ENCODE measurements around the gene SCN9A. TPM values are rescaled to one million over a fixed set of nuclear protein-coding genes. Genes with fewer than 3 reads are reported as not detected.

Gene SCN9A
- polyA plus RNA-seq, 1 donor from 2014 or later, result not detected

DNA sequence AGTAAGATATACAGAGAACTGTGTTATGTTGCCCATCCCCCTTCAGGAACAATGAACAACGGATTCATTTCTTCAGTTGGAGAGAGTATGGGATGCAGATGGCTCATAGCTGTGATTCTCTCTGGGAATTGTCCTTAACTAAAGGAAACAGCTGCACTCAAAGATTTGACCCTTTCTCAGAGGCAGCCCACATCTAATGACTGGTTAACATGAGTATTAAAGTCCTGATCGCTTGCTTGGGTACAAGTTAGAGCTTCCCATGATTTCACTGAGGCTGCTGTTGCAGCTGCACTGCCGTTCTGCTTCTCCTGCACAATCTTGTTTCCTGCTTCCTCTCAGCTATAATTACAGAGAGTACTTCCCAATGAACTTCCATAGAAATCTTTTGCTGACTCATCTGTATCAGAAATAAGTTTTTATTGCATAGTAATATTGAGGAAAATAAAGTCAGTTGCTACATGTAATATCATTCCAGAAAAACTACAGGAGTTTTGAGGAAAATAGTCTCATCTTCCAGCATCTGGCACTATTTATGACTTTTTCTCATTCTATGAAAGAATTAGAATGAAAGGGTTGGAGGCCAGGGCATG lies 12.8 kb upstream of the SCN9A start:
- no peaks in the 10 kb centered on the region for H3K36me3 Mint-ChIP-seq
- H3K4me3 Mint-ChIP-seq, result no peak overlapping the region
- H3K27me3 Mint-ChIP-seq, result no peaks in the 10 kb centered on the region

DNA sequence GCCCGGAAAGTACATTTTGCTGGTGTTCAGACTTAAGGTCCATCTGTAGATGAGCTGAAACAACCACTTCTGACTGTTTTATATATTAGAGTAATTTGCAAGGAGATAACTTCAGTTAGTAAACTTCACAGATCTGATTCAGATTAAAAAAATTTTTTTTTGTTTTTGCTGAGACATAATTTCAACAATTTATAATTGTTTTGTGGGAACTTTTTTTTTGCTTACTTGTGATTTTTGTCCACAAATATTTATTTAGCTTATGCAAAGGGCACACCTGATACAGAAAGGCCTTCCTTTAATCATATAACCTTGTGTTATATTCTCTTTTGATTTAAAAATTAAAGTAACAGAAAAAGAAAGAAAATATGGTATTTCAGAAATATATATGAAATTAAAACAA lies 9.6 kb upstream of the SCN9A start:
- Mint-ChIP-seq H3K36me3 (no peaks in the 10 kb centered on the region), H3K27me3 (no peaks in the 10 kb centered on the region), H3K4me1 (no peaks in the 10 kb centered on the region), H3K9me3 (peaks cover 0 to 3% (median 0%) of the 10 kb centered on the region in 3 donors), H3K27ac (no peak overlapping the region), H3K4me3 (no peak overlapping the region)

More for the DNA sequence above, 12.8 kb upstream of the SCN9A start:
- no peak overlapping the region for H3K27ac Mint-ChIP-seq
- H3K4me1 Mint-ChIP-seq, result no peaks in the 10 kb centered on the region
- peaks cover 0 to 3% (median 0%) of the 10 kb centered on the region in 3 donors for H3K9me3 Mint-ChIP-seq

DNA sequence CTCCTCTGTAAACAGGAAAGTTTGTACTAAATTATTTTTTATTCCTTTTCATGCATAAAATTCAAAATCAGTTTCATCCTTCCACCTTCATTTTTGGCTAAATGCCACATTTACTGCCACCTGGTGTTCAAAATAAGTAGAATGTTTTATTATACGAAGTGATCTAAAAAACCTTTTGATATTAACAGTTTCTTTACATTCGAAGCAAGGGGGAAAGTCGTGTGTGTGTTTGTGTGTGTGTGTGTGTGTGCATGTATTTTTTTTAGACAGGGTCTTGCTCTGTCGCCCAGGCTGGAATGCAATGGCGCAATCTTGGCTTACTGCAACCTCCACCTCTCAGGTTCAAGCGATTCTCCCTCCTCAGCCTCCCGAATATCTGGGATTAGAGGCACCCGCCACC lies 9.0 kb upstream of the SCN9A start:
- Mint-ChIP-seq H3K9me3 (peaks cover 0 to 3% (median 0%) of the 10 kb centered on the region in 3 donors), H3K27me3 (no peaks in the 10 kb centered on the region)

DNA sequence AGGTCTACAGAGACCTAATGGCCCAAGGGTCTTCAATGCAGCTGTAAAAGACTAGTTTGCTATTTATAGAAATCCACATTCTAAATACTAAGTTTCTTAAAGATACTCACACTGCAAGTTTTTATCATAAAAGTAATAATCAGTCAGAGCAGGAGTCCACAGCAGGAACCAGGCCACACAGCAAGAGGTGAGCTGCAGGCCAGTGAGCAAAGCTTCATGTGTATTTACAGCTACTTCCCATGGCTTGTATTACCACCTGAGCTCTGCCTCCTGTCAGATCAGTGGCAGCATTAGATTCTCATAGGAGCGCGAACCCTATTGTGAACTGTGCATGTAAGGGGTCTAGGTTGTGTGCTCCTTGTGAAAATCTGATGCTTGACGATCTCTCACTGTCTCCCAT lies 6.7 kb upstream of the SCN9A start:
- Mint-ChIP-seq H3K27ac (peak overlapping the region in 1 of 3 donors; percentile 38), H3K9me3 (peaks cover 0 to 1% (median 0%) of the 10 kb centered on the region in 3 donors), H3K36me3 (no peaks in the 10 kb centered on the region), H3K4me3 (no peak overlapping the region), H3K27me3 (no peaks in the 10 kb centered on the region), H3K4me1 (no peaks in the 10 kb centered on the region)

More for the DNA sequence above, 9.0 kb upstream of the SCN9A start:
- H3K4me1 Mint-ChIP-seq, result no peaks in the 10 kb centered on the region
- H3K27ac Mint-ChIP-seq, result no peak overlapping the region
- H3K4me3 Mint-ChIP-seq, result no peak overlapping the region
- H3K36me3 Mint-ChIP-seq, result no peaks in the 10 kb centered on the region

DNA sequence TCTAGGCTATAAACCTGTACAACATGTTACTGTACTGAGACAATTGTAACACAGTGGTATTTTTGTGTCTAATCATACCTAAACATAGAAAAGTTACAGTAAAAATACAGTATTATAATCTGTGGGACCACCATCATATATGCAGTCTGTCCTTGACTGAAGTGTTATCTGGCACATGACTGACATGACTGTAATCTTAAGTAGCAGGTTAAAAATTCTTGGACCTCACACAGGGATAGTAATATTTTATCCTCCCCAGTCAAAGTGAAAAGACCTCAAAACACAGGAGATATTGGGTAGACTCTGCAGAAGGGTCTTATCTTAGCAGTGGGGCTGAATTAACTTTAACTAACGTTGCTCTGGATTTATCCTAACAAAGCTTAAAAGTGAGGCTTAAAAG lies 4.9 kb upstream of the SCN9A start:
- Mint-ChIP-seq H3K27ac (no peak overlapping the region), H3K36me3 (no peaks in the 10 kb centered on the region), H3K9me3 (no peaks in the 10 kb centered on the region), H3K4me1 (no peaks in the 10 kb centered on the region), H3K27me3 (peaks cover 4% of the 10 kb centered on the region), H3K4me3 (no peak overlapping the region)

DNA sequence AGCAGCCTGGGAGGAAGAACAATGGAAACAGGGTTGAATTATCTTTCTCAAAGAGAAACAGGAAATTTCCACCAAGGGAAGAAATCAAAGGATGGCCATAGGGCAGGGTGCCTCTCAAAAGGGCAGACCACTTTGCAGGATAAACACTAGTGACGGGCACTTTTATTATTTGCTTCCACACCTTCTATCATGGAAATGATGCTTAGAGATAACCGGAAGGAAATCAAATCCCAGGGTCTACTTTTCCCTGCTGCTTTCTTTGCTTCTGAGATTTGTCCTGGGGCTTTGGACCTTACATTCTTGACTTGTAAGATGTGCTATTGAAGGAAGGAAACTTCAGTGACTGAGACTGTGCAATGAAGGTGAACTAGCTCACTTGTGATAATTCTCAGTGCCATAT lies 1.1 kb upstream of the SCN9A start:
- Mint-ChIP-seq H3K36me3 (no peaks in the 10 kb centered on the region), H3K27me3 (peaks cover 14% of the 10 kb centered on the region), H3K4me3 (no peak overlapping the region), H3K9me3 (no peaks in the 10 kb centered on the region), H3K27ac (no peak overlapping the region), H3K4me1 (peaks cover 5 to 6% (median 6%) of the 10 kb centered on the region in 3 donors)

DNA sequence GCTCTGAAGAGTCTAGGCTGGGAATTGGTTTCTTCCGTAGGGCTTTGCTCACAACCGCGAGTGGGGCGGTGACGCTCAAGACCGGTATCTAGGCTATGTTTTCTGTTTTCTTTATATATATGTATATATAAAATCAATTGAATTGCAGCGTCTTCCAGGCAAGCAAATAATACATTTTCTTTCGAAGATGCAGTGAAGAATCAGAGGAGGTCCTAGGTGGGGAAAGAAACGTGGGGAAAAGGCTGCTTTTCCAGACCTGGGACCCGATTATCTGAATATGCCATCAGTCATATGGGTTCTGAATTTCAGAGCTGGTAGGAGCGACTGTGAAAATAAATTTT lies 714 bp upstream of the SCN9A start:
- Mint-ChIP-seq H3K27me3 (peaks cover 14% of the 10 kb centered on the region), H3K4me1 (peaks cover 5 to 6% (median 6%) of the 10 kb centered on the region in 3 donors), H3K4me3 (peak overlapping the region in 1 of 4 donors; percentile 81), H3K36me3 (no peaks in the 10 kb centered on the region), H3K27ac (no peak overlapping the region), H3K9me3 (no peaks in the 10 kb centered on the region)

DNA sequence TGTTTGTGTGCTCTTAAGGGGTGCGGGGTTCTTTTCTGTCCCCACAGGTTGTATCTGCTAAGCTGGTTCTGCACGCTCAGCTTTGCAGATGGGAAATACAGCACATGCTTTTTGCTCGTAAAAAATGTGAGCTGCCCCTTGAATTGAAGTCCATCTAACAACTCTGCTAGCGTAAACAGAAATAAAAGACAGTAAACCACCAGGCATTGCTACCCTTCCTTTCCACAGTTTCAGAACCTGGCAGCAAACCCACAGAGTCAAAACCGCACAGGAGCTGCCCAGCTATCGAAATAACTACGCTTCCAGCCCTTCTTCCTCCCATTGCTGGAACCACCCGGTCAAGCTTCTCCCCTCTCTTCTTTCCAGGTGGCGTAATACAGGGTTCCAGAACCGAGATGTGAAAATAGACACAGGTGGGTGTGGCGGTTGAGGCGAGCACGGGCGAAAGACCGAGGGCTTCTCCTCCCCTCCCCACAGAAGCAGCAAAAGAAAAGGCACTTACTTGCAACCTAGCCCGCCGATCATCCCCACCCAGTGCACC lies 479 bp downstream of the SCN9A start:
- Mint-ChIP-seq H3K27ac (no peak overlapping the region), H3K27me3 (peaks cover 14% of the 10 kb centered on the region), H3K9me3 (no peaks in the 10 kb centered on the region), H3K36me3 (no peaks in the 10 kb centered on the region), H3K4me1 (peaks cover 5 to 6% (median 6%) of the 10 kb centered on the region in 3 donors), H3K4me3 (peak overlapping the region in 3 of 4 donors; percentile 59 to 71 (median 67))

DNA sequence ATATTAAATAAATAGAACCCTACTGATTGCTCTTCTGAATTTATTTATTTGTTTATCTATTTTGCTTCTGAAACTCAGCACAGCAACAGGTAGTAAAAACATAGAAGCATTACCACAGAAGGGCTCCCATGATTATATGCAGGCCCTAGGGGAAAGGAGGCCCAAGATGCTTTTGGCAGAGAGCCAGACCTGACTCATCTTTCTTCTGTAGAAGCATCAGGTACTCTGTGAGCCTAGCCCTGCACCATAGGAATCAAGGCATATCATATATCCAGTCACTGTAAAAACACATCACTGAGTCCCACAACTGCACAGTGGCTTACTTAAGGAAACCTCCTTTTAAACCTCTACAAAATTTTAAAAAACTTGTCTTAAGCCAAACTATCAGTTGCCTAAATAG lies 1.8 kb downstream of the SCN9A start:
- Mint-ChIP-seq H3K4me1 (peaks cover 5 to 6% (median 6%) of the 10 kb centered on the region in 3 donors), H3K36me3 (no peaks in the 10 kb centered on the region), H3K27ac (no peak overlapping the region), H3K27me3 (peaks cover 14% of the 10 kb centered on the region), H3K9me3 (no peaks in the 10 kb centered on the region), H3K4me3 (no peak overlapping the region)

DNA sequence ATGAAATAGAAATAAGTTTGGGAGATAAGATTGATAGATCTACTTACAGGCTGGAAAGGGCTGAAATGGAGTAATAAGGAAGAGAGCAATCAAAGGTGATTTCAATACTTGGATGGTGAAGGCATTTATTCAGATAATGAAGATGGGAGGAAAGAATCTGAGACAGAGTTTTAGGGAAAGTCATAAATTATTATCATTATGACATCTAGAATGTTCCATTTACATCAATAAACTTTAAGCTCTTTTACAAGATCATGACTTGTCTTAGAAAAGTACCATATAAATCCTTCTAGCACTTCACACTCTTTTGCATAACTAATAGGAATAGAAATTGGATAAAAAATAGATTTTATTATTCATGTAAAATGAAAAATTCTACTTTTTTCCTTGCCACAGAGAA lies 2.2 kb downstream of the SCN9A start:
- no peak overlapping the region for H3K4me3 Mint-ChIP-seq
- H3K4me1 Mint-ChIP-seq, result peaks cover 5 to 6% (median 6%) of the 10 kb centered on the region in 3 donors
- H3K9me3 Mint-ChIP-seq, result no peaks in the 10 kb centered on the region

DNA sequence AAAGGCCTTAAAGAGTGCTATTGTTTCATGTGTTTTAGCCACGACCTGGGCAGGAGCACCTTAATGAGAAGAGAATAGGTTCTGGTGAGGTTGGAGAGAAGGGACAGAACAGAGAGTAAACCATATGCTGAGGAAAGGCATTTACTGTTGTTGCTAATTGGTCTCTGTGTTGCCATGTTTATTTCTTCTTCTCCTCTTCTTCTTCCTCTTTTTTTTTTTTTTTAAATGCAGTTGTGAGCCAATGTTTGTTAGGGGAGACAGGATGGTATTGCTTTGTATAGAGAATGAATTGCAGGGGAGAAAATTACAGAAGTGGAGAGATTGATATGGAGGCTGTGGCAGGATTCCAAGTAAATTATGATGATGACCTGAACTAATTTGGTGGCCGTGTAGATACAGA lies 2.6 kb downstream of the SCN9A start:
- no peaks in the 10 kb centered on the region for H3K36me3 Mint-ChIP-seq

More for the DNA sequence above, 2.2 kb downstream of the SCN9A start:
- Mint-ChIP-seq H3K36me3 (no peaks in the 10 kb centered on the region), H3K27me3 (peaks cover 14% of the 10 kb centered on the region), H3K27ac (no peak overlapping the region)

DNA sequence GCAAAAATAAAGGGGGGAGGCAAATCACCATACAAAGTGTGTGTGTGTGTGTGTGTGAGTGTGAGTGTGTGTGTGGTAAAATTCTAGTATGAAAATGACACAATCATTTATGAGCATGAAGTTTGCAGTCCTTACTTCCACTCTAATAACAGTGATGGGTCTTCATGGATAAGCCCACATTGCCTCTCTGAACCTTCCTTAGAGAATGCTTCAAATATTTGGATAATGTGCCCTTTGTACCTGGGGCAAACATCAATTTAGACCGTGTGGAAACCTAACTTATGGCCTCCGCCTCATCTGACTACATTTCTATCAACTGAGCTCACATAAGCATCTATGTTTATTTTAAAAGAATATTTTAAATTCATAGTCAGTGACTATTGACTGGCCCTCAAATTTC lies 3.7 kb downstream of the SCN9A start:
- Mint-ChIP-seq H3K36me3 (no peaks in the 10 kb centered on the region), H3K4me3 (no peak overlapping the region), H3K27ac (no peak overlapping the region), H3K9me3 (peaks cover 0 to under 1% (median 0%) of the 10 kb centered on the region in 3 donors), H3K4me1 (peaks cover 5 to 6% (median 6%) of the 10 kb centered on the region in 3 donors), H3K27me3 (peaks cover 14% of the 10 kb centered on the region)

More for the DNA sequence above, 2.6 kb downstream of the SCN9A start:
- H3K9me3 Mint-ChIP-seq, result no peaks in the 10 kb centered on the region
- H3K4me3 Mint-ChIP-seq, result no peak overlapping the region
- H3K27me3 Mint-ChIP-seq, result peaks cover 14% of the 10 kb centered on the region
- peaks cover 5 to 6% (median 6%) of the 10 kb centered on the region in 3 donors for H3K4me1 Mint-ChIP-seq
- no peak overlapping the region for H3K27ac Mint-ChIP-seq

DNA sequence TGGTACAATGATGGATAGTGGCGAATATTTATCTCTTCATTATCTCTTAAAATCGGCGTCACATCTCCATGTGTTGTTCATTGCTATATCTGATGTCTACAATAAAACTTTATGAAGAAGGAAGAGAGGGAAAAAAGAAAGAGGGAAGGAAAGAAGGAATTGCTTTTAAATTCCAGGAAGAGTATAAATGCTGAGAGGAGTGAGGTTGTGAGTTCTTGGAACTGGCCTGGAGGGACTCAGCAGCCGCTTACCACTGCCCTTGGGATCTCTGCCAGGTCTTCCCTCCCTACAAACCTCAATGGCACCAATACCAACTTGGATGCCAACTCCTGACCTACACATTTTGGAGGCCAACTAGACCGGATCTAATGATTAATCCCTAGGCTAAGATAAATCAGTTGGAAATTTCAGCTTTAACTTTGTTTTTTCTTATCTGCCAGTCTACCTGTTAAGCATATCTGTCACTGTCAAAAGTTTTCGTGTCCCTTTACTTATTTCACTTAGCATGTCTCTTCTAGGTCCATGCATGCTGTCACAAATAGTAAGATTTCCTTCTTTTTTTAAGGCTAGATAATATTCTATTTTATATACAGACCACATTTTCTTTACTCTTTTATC lies 9.8 kb downstream of the SCN9A start:
- Mint-ChIP-seq H3K27ac (peak overlapping the region in 1 of 3 donors; percentile 2), H3K27me3 (peaks cover 2% of the 10 kb centered on the region), H3K4me3 (no peak overlapping the region), H3K36me3 (no peaks in the 10 kb centered on the region), H3K4me1 (no peaks in the 10 kb centered on the region), H3K9me3 (peaks cover 0 to 4% (median 0%) of the 10 kb centered on the region in 3 donors)

DNA sequence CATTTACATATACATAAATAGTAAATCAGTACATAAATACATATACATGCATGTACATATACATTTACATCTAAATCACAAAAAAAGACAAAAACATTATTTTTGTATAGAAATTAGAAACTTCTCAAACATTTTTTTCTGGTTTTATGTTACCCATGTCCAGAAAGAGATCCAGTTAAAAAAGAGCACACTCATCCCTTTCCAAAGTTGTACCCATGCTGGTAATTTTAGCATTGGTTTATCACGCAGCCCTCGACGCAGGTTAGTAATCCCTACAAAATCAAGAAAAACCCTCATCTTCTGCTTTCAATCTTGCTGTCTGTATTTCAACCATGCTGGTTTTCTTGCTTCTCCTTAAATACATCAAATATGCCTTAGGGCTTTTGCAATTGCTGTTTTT lies 10.5 kb downstream of the SCN9A start:
- peak overlapping the region in 1 of 3 donors; percentile 2 for H3K27ac Mint-ChIP-seq
- no peak overlapping the region for H3K4me3 Mint-ChIP-seq

DNA sequence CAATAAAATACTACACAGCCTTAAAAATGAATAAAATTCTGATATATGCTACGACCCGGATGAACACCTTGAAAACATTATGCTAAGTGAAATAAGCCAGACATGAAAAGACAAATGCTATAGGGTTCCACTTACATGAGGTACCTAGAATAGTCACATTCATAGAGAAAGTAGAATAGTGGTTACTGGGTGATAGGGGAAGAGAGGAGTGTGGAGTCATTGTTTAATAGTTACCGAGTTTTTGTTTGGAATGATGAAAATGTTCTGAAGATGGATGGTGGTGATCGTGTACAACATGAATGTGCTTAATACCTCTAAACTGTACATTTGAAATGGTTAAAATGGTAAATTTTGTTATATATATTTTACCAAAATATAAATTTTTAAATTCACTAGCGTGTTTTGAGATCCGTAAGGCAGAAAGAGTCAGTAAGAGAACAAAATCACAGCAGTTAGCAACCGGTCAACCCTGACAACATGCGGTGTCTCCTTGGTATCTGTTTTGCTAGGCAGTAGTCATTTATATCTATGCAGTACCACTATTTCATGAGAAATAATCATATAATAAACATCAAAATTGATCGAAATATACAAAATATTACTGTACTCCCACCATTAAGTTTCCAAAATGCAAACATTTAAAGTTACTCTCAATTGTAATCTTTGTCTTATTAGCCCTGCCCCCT lies 11.1 kb downstream of the SCN9A start:
- no peak overlapping the region for H3K4me3 Mint-ChIP-seq
- peaks cover 2% of the 10 kb centered on the region for H3K27me3 Mint-ChIP-seq
- no peak overlapping the region for H3K27ac Mint-ChIP-seq
- no peaks in the 10 kb centered on the region for H3K4me1 Mint-ChIP-seq
- H3K36me3 Mint-ChIP-seq, result no peaks in the 10 kb centered on the region
- H3K9me3 Mint-ChIP-seq, result peaks cover 0 to 4% (median 0%) of the 10 kb centered on the region in 3 donors

More for the DNA sequence above, 10.5 kb downstream of the SCN9A start:
- Mint-ChIP-seq H3K4me1 (no peaks in the 10 kb centered on the region), H3K27me3 (peaks cover 2% of the 10 kb centered on the region), H3K36me3 (no peaks in the 10 kb centered on the region), H3K9me3 (peaks cover 0 to 4% (median 0%) of the 10 kb centered on the region in 3 donors)
